ENCODE results near the gene CRYBG1.

DNA sequence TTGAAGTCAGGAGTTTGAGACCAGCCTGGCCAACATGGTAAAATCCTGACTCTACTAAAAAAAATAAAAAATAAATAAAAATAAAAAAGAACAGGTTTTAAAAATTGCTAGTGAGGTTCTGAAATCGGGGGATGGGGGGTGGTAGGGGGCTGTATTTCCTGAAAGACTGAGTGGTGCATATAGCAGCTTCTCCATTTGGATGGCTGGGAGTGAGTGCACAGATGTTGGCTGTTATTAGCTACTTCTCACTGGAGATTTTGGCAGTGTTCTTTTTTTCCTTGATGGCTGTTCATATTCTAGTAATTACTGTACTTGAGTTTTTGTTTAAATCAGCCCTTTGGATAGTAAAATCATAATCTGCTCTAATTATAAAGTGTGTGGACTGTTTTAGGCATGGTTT, 189.0 kb downstream of the CRYBG1 start:
- TF ChIP-seq, protein P1, sequence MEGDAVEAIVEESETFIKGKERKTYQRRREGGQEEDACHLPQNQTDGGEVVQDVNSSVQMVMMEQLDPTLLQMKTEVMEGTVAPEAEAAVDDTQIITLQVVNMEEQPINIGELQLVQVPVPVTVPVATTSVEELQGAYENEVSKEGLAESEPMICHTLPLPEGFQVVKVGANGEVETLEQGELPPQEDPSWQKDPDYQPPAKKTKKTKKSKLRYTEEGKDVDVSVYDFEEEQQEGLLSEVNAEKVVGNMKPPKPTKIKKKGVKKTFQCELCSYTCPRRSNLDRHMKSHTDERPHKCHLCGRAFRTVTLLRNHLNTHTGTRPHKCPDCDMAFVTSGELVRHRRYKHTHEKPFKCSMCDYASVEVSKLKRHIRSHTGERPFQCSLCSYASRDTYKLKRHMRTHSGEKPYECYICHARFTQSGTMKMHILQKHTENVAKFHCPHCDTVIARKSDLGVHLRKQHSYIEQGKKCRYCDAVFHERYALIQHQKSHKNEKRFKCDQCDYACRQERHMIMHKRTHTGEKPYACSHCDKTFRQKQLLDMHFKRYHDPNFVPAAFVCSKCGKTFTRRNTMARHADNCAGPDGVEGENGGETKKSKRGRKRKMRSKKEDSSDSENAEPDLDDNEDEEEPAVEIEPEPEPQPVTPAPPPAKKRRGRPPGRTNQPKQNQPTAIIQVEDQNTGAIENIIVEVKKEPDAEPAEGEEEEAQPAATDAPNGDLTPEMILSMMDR (IDR thresholded peaks at IDR 0.05 in 2 of 3, conservative IDR thresholded peaks at IDR 0.05 in 1 of 3; ENCODE audit: control insufficient read depth in 2 of 3, extremely low read depth in 1 of 3, insufficient read depth in 1 of 3, low read depth in 3 of 3, low read length in 3 of 3) = no peak
- TF ChIP-seq POU2F2 (IDR thresholded peaks at IDR 0.05; ENCODE audit: borderline replicate concordance, low read depth, low read length) (no peak), NR2C1 (IDR thresholded peaks at IDR 0.05) (no peak), NBN (IDR thresholded peaks at IDR 0.05) (no peak), PRDM15 (CRISPR knock-in tag; IDR thresholded peaks at IDR 0.05) (no peak), IKZF1 (conservative IDR thresholded peaks at IDR 0.05) (no peak), ZNF384 (IDR thresholded peaks at IDR 0.05; ENCODE audit: borderline replicate concordance, low read depth, low read length) (no peak), ZNF274 (IDR thresholded peaks at IDR 0.05; ENCODE audit: insufficient read depth, insufficient read length) (no peak), FOXM1 (IDR thresholded peaks at IDR 0.05; ENCODE audit: low read depth, low read length) (no peak), YY1 (IDR thresholded peaks at IDR 0.05; ENCODE audit: low read depth, low read length) (no peak), POLR2A (IDR thresholded peaks at IDR 0.05; ENCODE audit: low read depth, low read length) (no peak), BACH1 (IDR thresholded peaks at IDR 0.05; ENCODE audit: borderline replicate concordance) (no peak)
